HG02970 (cell line): ENCODE measurements around the gene GCSH.
A peak's percentile ranks its signal among the peaks of the same experiment; 100 is the strongest.
"Not testable (repeated sequence)": the region's sequence is repeated elsewhere in the genome, so short reads cannot be mapped to it uniquely, and the experiment has no call there.

ENCODE experiments used
- ATAC-seq: cut with Tn5 transposase; IDR thresholded peaks from one replicate; pipeline ENCODE4 v1.9.1; 2021; ENCODE audit warnings: mild to moderate bottlenecking, moderate library complexity, moderate number of reproducible peaks; ENCODE audit not compliant: unreplicated experiment, low FRiP score

GCSH gene

GRCh38 chr16:81095953-81096714, at the start of gene GCSH:
TSS of gene GCSH (minus strand) at chr16:81096395. CDS start at chr16:81096278, 117 bp downstream.
- ATAC-seq = peak; percentile 99

- no peak for ATAC-seq
These were observed 47.8 kb upstream of the GCSH start for GRCh38 chr16:81143921-81144471.

GRCh38 chr16:81142864-81143263, 46.7 kb upstream of the GCSH start:
- ATAC-seq = no peak

GRCh38 chr16:81140930-81141780, 45.0 kb upstream of the GCSH start:
- ATAC-seq = no peak

- no peak for ATAC-seq
These were observed 42.8 kb upstream of the GCSH start for GRCh38 chr16:81138831-81139557.

- ATAC-seq = no peak
These were observed 41.6 kb upstream of the GCSH start for GRCh38 chr16:81137754-81138153.

- ATAC-seq = no peak
These were observed 40.5 kb upstream of the GCSH start for GRCh38 chr16:81136390-81137335.

- ATAC-seq = no peak
These were observed 33.9 kb upstream of the GCSH start for GRCh38 chr16:81130126-81130525.

- ATAC-seq = no peak
These were observed 32.7 kb upstream of the GCSH start for GRCh38 chr16:81128726-81129524.

- ATAC-seq = no peak
These were observed 30.9 kb upstream of the GCSH start for GRCh38 chr16:81127051-81127450.

GRCh38 chr16:81123092-81123852, 27.1 kb upstream of the GCSH start:
- no peak for ATAC-seq

- ATAC-seq = no peak
These were observed 25.3 kb upstream of the GCSH start for GRCh38 chr16:81121474-81121990.

GRCh38 chr16:81117436-81117835, 21.2 kb upstream of the GCSH start:
- no peak for ATAC-seq

GRCh38 chr16:81116285-81116684, 20.1 kb upstream of the GCSH start:
- ATAC-seq = no peak

- ATAC-seq = no peak
These were observed 16.3 kb upstream of the GCSH start for GRCh38 chr16:81112453-81112852.

GRCh38 chr16:81109274-81109673, 13.1 kb upstream of the GCSH start:
- not testable (repeated sequence) for ATAC-seq

- no peak for ATAC-seq
These were observed 11.3 kb upstream of the GCSH start for GRCh38 chr16:81107511-81107910.
